Ectodermal cell (in vitro differentiated cells): ENCODE data around the gene GFPT2.
"Not testable (repeated sequence)": the region's sequence is repeated elsewhere in the genome, so short reads cannot be mapped to it uniquely, and the experiment has no call there.

ENCODE experiments used
- H3K27ac ChIP-seq: 2 replicates; pipeline ENCODE4 v1.7.0; 2013; ENCODE audit warnings: mild to moderate bottlenecking, low read depth, low read length; ENCODE audit not compliant: insufficient read depth, poor library complexity, severe bottlenecking
- H3K27me3 ChIP-seq: 2 replicates; pipeline ENCODE4 v1.7.0; 2013; ENCODE audit warnings: mild to moderate bottlenecking, low read length; ENCODE audit not compliant: insufficient read depth, control insufficient read depth, poor library complexity, severe bottlenecking
- H3K36me3 ChIP-seq: one replicate; pipeline ENCODE4 v1.7.0; 2013; ENCODE audit warnings: low read length; ENCODE audit not compliant: control insufficient read depth, insufficient read depth
- H3K4me1 ChIP-seq: one replicate; pipeline ENCODE4 v1.7.0; 2013; ENCODE audit warnings: low read length; ENCODE audit not compliant: control insufficient read depth, insufficient read depth
- H3K4me3 ChIP-seq: 2 replicates; pipeline ENCODE4 v1.7.0; 2013; ENCODE audit warnings: low read depth, low read length, control low read depth; ENCODE audit not compliant: insufficient read depth
- H3K9me3 ChIP-seq: 2 replicates; pipeline ENCODE4 v1.7.0; 2013; ENCODE audit warnings: mild to moderate bottlenecking, low read length, moderate library complexity; ENCODE audit not compliant: control insufficient read depth
- WGBS, 2 experiments: methylation state at CpG; one replicate each; pipeline ENCODE4 v1.1.7; 2013; ENCODE audit warnings: missing lambda C conversion rate in 2 of 2; 5-methylcytosine and 5-hydroxymethylcytosine counted together

GFPT2 gene

DNA sequence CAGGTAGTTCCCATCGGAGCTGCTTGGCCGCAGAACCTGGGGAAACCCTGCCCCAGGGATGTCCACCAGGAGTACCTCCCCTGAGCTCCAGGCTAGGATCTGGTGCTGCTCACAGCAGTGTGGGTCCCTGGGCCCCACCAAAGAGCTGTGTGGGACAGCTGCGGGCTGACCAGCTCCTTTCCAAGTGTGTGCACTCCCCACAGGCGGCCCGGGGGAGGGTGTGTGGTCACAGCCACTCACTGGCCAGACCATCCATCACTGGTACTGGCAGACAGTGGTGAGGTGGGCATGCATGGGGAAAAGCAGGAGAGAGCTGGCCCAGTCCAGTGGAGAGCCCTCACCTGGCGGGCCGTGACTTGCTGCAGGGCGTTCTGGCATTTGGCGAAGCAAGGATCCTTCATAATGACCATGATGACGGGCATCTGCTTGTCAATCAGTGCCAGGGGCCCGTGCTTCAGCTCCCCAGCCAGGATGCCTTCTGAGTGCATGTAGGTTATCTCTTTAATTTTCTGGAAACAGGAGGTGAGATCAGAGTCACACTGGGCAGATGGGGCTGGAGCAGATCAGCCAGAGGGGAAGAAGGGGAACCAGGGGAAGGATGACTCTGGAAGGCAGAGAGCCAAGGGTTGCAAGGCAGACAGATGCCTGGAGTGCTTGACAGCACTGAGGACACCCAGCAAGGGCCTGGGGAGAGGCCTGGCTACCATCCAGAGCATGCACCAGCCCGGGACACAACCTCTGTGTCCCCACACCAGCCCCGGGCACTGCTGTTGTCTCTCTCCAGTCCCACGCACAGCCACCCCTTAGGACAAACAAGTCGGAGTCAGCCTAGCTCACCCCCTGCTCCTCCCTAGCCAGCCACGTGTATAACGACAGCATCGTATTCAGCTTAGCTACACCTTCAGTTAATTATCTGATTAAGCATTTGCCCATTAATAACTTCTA lies 48.4 kb downstream of the GFPT2 start:
- Histone ChIP-seq H3K4me3 (no peak overlapping the region), H3K27me3 (no peaks in the 10 kb centered on the region), H3K4me1 (no peaks in the 10 kb centered on the region), H3K9me3 (no peaks in the 10 kb centered on the region), H3K27ac (no peak overlapping the region), H3K36me3 (peaks cover 7% of the 10 kb centered on the region)
- 93% methylated on average over 18 of the region's 18 CpGs for WGBS, 2 experiments

DNA sequence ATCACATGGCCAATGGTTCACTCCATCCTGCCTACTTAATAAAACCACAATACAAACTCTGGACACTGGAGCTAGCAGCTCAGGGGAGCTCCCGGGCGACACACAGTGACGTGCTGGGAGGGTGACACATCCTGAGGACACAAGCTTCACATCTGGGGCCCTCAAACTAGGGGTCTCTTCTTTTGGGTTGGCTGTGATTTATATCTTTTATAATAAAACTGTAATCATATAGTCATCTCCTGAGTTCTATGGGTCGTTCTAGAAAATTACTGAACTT lies 49.2 kb downstream of the GFPT2 start:
- no peaks in the 10 kb centered on the region for H3K27me3 ChIP-seq
- no peak overlapping the region for H3K27ac ChIP-seq
- no peaks in the 10 kb centered on the region for H3K4me1 ChIP-seq
- H3K9me3 ChIP-seq: no peaks in the 10 kb centered on the region
- H3K36me3 ChIP-seq: peaks cover 7% of the 10 kb centered on the region
- H3K4me3 ChIP-seq: no peak overlapping the region
- 93 to 95% methylated on average over 4 of the region's 4 CpGs for WGBS, 2 experiments

DNA sequence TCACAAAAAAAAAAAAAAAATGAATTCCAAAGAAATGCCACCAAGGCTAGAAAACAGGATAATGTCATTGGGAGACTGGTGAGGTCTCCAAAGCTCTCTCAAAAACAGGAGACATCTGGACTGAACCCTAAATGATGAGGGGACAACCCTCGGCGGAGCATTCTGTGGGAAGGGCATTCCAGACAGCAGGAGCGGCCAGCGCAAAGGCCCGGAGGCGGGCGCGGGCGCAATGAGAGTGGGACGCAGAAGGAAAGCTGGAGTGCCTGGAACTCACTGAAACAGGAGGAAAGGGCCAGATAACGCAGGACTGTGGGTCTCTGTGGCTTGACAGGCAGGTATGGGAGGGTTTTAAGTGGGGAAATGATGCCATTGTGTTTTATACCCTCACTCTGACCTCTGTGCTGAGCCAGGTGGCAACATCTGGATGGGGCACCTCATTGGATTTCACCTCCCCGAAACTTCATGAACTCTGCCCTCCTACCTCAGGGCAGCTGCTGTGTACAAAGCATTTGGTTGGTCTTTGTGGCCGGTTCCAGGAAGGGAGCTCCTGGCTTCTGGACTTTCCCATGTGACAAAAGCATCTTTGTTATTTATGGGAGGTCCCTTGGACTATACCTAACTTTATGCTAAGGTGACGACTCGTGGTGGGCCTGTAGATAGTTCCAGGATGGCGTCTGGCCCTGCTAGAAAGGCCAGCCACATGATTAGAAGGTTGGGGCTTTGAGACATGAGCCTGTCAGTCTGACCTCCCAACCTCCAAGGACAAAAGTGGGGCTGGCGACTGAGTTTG lies 49.7 kb downstream of the GFPT2 start:
- Histone ChIP-seq H3K4me3 (no peak overlapping the region), H3K27ac (no peak overlapping the region), H3K36me3 (peaks cover 7% of the 10 kb centered on the region), H3K4me1 (no peaks in the 10 kb centered on the region), H3K27me3 (no peaks in the 10 kb centered on the region), H3K9me3 (no peaks in the 10 kb centered on the region)
- WGBS, 2 experiments: 95% methylated on average over 17 of the region's 17 CpGs

GRCh38 chr5:180302256-180302655 lies 50.9 kb downstream of the GFPT2 start:
- 95 to 96% methylated on average over 8 of the region's 10 CpGs for WGBS, 2 experiments
- Histone ChIP-seq H3K27me3 (no peaks in the 10 kb centered on the region), H3K9me3 (no peaks in the 10 kb centered on the region), H3K4me1 (no peaks in the 10 kb centered on the region), H3K36me3 (peaks cover 7% of the 10 kb centered on the region), H3K27ac (no peak overlapping the region), H3K4me3 (no peak overlapping the region)

DNA sequence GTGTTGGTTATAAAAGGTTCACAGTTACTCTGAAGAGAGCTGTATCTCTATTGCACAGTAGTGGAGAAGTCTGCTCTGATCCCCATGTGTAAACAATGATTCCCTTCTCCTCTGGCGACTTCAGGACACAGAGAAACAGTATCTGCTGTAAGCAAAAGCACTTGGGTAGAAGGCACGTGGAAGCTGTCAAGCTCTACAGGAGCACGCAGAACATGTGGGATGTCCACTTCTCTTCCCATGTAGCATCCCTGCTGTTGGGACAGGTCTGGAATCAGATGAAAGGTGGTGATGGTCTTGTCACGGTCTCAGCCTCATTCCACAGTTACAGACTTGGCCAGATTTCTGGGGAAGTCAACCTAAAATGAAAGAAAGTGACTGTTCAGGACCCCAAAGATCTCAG lies 51.9 kb downstream of the GFPT2 start:
- no peaks in the 10 kb centered on the region for H3K27me3 ChIP-seq
- H3K36me3 ChIP-seq: peaks cover 7% of the 10 kb centered on the region
- no peak overlapping the region for H3K4me3 ChIP-seq
- no peaks in the 10 kb centered on the region for H3K4me1 ChIP-seq
- H3K9me3 ChIP-seq: no peaks in the 10 kb centered on the region
- H3K27ac ChIP-seq: no peak overlapping the region
- 93 to 98% methylated on average over 4 of the region's 4 CpGs for WGBS, 2 experiments

- Histone ChIP-seq H3K27me3 (no peaks in the 10 kb centered on the region), H3K36me3 (peaks cover 4% of the 10 kb centered on the region), H3K9me3 (no peaks in the 10 kb centered on the region), H3K27ac (no peak overlapping the region), H3K4me1 (no peaks in the 10 kb centered on the region), H3K4me3 (no peak overlapping the region)
- WGBS, 2 experiments: 88 to 90% methylated on average over 3 of the region's 3 CpGs
Observed at GRCh38 chr5:180299526-180299925, 53.6 kb downstream of the GFPT2 start.

GRCh38 chr5:180299014-180299413 lies 54.1 kb downstream of the GFPT2 start:
- H3K27ac ChIP-seq, H3K9me3 ChIP-seq, H3K4me1 ChIP-seq, H3K36me3 ChIP-seq, H3K27me3 ChIP-seq, H3K4me3 ChIP-seq: not testable (repeated sequence)
- WGBS, 2 experiments: 91 to 96% methylated on average over 14 of the region's 14 CpGs

DNA sequence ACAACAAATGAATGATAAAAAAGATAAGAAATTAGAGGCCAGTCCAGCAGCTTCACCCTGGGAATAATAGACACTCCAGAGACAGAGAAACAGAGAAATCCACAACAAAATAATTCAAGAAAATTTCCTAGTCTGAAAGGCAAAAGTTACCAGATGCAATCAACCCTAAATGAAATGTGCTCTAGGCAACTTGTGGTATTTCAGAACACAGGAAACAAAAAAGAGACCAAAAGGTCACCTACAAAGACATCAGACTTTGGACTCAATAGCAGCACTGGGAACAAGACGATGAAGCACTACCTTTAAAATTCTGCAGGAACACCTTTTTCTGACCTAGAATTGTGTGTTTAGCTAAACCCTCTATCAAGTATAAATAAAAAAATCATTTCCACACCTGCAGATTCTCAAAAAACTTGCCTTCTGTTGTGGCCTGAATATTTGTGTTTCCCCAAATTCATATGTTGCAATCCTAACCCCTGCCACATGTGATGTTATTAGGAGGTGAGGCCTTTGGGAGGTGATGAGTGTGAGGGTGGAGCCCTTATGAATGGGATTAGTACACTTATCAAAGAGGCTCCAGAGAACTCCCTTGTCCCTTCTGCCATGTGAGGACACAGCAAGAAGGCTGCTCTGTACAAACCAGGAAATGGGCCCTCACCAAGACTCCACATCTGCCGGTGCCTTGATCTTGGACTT lies 55.4 kb downstream of the GFPT2 start:
- Histone ChIP-seq H3K4me3 (no peak overlapping the region), H3K4me1 (peaks cover 7% of the 10 kb centered on the region), H3K27ac (no peak overlapping the region), H3K36me3 (no peaks in the 10 kb centered on the region), H3K9me3 (no peaks in the 10 kb centered on the region), H3K27me3 (no peaks in the 10 kb centered on the region)
- whole genome bisulfite sequencing, 2 experiments: 84 to 91% methylated on average over 2 of the region's 2 CpGs

DNA sequence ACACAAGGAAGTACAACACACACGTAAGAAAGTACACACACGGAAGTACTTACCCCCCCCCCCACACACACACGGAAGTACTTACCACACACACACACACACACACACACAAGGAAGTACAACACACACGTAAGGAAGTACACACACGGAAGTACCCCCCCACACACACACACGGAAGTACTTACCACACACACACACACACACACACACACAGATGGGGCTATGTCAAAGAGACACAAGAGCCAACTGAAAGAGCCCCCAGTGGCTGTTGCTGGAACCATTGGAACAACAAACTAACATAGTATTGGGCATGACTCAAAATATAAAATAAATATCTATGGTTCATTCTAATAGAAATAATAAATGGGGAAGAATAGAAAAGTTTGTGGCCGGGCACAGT lies 56.4 kb downstream of the GFPT2 start:
- no peaks in the 10 kb centered on the region for H3K36me3 ChIP-seq
- no peak overlapping the region for H3K27ac ChIP-seq
- no peak overlapping the region for H3K4me3 ChIP-seq
- 77 to 82% methylated on average over 5 to 7 of the region's 7 CpGs for WGBS, 2 experiments
- no peaks in the 10 kb centered on the region for H3K9me3 ChIP-seq
- peaks cover 7% of the 10 kb centered on the region for H3K4me1 ChIP-seq
- no peaks in the 10 kb centered on the region for H3K27me3 ChIP-seq
